HG03558 (cell line): ENCODE data around the gene SEZ6L.
"Not testable (repeated sequence)": the region's sequence is repeated elsewhere in the genome, so short reads cannot be mapped to it uniquely, and the experiment has no call there.

Experiments
- ATAC-seq: cut with Tn5 transposase; IDR thresholded peaks from one replicate; pipeline ENCODE4 v1.9.1; 2021; ENCODE audit warnings: moderate number of reproducible peaks; ENCODE audit not compliant: unreplicated experiment; ENCODE audit errors: extremely low read depth

The SEZ6L gene

DNA sequence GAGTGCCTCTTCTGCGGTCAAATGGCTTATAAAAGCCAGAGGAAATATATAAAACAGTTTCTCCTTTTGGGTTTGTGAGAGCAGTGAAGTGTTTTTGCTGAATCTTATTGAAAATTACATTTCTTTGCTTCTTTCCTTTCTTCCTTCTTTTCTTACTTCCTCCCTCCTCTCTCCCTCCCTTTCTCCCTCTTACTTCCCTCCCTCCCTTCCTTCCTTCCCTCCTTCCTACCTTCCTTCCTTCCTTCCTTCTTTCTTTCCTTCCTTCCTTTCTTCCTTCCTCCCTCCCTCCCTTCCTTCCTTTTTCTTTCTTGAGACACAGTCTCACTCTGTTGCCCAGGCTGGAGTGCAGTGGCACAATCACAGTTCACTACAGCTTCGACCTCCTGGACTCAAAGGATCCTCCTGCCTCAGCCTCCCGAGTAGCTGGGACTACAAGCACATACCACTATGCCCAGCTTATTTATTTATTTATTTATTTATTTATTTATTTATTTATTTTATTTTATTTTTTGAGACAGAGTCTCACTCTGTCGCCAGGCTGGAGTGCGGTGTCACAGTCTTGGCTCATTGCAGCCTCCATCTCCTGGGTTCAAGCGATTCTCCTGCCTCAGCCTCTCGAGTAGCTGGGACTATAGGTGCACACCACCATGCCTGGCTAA is 239.4 kb downstream of the SEZ6L start:
- not testable (repeated sequence) for ATAC-seq

DNA sequence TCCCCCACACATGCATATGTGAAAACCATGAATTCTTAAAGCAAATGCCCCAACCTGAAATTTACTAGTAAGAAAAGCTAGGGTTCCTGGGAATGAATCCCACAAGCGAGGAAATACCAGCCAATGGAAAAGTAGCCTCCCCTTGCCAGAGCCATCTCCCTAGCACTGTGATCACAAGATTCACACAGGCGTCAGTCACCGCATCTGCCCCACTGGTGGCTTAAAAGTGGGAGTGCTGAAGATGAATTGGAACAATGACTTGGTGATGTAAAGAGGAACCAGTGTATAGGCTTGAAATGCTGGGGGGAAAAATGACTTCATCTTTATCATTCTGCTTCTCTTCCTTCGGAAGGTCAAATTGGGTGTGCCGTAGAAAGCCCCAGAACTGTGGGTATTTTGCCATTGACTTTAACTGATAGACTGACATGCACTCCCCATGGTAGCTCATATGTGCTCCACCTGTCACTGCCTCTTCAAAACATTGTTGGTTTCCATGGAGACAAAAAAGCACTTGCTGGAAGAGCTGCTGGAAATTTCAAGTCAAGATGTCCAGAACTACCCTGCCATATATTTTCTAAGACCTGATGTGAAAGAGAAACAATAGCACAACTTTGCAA is 240.6 kb downstream of the SEZ6L start:
- ATAC-seq = no peak

DNA sequence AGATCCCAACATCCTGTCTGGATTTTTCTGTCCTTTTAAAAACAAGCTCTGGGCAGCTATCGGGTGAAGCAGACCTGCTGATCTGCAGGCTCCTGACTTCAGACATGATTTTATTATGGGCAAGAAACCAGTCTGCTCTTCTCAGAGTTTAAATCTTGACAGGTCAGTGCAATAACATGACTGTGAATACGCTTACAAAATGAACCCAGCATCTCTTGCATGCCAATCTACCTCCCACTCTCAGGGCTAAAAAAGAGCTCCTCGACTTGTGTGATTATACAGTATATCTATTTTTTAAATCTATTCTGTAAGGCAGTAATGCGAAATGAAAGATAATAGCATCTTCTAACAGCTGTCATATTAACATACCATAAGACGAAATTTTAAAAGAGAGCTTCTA is 241.1 kb downstream of the SEZ6L start:
- no peak for ATAC-seq

DNA sequence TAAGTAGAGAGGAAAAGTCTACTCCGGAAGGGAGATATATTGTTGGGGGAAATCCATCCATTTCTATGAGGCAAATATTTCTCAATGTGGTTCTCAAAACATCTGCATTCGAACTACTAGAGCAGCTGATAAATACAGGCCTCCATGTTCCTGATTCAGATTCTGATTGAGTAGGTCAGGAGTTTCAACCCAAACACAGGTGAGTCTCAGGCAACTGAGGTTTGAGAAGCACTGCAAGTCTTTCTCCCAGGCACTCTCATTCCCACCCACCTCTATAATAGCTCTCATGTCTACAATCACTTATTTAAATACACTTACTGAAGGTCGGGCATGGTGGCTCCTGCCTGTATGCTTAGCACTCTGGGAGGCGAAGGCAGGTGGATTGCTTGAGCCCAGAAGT is 245.1 kb downstream of the SEZ6L start:
- ATAC-seq = no peak

DNA sequence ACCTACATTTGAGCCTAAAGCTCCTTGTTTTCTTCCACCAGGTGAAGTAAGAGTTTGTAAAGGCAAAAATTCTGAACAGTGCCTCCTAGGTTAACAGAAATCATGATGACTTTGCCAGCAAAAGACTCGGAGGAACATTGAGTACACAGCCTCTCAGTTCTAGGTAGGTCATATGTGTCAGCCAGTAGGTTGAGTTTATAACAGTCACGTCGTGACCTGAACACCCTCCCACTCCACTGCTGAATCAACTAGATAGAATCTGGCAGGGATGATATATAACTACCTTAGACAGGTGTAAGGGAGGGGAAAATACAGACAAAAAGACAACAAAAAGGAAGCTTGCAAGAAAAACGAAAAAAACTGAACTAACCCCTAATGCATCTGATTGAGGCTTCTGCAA is 247.0 kb downstream of the SEZ6L start:
- ATAC-seq = no peak

DNA sequence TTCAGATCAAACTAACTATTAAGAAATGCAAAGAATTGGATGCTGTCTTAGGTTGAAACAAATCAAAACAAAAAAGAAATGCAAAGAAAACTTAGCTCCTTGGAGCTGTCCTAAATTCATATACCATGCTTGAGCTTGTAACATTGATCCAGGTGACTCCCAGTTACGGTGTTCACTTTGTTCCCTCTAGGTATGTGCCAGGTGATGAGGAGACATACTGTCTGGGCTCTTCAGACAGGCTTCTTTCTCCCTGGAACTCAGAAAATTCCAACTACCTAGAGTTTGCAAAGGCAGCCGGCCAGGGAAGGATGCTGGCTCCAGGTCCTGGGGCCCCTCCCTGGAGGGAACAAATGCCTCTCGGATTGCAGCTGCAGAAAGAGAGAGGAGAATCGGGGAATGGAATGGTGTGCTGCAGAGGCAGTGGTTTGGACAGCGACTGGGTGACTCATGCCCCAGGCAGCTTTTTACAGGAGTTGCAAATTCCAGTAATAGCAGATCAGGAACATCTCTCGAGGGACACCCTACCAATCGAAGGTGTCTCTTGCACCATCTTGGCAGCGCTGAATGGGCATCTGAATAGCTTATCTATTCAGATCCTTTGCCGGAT is 247.5 kb downstream of the SEZ6L start:
- ATAC-seq = no peak

DNA sequence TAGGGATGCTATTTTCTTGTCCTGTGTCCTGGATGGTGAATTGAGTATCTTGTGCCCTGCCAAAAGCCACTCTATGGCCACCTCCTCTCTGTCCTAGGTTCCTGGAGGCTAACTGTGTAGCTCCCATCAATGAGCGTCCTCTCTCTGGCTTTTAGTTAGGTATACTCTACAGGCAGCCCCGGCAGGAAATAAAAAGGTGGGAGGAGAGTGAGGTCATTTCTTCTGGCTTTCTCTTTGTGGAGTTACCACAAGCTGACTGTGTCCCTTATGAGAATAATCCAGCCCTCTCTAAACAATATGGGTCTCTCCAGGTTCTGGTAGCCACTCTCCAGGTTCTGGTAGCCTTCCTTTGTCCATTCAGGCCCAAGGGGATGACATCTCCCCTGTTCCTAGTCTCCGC is 248.1 kb downstream of the SEZ6L start:
- ATAC-seq = no peak

DNA sequence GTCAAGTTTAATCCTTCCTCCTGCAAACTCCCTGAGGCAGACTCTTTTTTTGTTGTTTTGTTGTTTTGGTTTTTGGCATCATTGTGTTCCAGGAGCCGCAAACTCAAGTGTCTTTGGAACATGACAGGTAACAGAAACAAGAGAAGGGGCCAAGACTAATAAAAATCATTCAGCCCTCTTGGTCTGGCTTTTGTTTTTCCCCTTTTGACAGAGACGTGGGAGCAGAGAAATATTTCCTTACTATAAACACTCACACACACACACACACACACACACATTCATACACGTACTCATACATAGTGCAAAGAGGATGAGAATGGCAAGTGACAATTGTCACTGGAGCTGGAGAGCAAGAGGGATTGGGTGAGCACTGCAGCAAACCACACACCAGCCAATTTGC is 249.4 kb downstream of the SEZ6L start:
- ATAC-seq = no peak

DNA sequence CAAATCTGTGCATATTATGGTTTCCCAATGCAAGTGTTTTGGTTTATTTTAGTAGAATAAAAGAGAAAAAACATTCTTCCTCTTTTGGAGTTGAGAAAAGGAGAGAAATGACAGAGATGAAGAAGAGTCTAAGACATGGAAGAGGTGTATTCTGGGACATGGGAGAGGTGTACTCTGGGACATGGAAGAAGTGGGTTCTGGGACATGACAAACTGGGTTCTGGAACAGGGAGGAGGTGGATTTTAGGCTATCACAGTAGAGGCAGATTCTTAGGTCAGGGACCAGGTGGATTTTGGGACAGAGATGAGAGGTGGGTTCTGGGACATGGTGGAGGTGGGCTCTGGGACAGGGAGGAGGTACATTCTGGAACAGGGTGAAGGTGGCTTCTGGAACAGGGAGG is 257.7 kb downstream of the SEZ6L start:
- no peak for ATAC-seq

DNA sequence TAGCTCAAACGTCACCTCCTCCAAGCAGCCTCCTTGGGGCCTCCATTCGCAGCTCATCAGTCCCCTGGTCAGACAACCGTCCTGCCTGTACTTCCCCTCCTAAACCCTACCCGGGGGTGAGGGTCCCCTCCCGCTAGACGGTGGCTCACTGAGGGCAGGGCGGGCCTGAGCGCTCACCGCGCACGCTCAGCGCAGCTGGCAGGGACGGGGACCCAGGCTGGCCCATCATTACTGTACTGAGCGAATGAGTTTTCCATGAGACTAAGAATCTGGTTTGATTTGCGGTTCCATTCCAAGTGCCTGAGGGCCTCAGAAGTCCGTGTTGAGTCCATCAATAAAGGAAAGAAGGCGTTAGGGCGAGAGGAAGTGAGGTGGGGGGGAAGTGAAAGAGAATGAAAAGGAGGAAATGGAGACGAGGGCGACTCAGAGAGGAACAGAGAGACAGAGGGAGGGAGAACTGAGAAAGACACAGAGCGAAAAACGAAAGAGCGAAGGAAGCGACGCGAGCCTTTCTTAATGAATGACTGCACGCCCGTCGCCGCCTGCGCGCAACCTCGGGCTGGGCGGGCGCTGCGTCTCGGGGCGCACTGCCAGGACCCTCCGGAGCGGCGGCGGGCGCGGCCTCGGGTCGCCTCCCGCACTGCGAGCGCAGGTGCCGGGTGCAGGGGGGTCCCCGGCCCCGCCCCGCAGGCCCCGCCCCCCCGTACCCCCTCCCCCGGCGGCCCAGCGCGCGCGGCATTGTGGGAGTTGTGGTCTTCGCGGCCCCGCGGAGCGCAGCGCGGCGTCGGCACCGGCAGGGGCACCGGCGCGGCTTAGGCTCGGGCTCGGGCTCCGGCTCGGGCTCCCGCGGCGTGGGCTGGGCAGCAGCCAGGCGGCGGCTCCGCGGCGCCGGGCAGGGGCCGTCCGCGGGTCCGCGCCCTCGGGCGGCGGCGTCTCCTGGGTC is 259.5 kb downstream of the SEZ6L start, which contains the start of gene ASPHD2:
TSS of gene ASPHD2 (plus strand) at position 746 of the 943 bp plus-strand sequence. CDS start 4,356 bp downstream, outside the sequence.
- ATAC-seq = no peak

DNA sequence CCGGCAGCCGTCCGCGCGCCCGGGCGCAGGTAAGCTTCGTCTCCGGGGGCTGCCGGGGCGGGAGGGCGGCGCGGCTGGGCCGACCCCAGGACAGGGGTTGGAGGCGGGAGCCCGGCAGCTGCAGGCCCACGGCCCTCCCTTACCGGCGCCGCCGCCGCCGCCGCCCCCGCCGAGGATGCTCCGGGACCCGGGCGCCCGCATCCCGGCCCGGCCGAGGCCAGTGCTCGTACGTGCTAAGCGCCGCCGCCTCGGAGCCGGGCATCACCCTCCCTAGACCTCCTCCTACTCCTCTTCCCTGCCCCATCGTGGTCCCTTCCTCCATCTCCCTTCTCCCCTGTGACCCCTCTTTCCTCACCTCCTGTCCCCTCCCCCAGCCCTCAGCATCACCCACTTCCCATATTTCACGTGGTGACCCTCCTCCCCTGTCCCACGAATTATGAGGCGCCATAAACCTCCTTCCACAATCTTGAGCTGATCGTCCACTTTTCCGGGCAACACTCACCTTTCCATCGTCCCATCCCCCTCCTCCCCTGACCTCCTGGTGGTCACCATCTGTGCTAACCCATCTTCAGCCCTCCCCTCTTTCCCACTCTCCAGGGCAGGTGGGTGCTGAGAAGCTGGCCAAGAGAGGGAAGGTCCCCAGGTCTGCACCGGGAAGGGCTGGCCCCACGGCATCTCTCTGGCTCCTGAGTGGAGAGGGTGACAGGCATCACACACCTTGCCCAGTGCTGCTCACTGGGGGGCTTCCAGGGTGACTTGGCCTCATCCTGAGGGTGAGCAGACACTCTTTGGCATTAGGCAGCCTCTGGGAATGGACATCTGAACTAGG is 260.4 kb downstream of the SEZ6L start:
- no peak for ATAC-seq

DNA sequence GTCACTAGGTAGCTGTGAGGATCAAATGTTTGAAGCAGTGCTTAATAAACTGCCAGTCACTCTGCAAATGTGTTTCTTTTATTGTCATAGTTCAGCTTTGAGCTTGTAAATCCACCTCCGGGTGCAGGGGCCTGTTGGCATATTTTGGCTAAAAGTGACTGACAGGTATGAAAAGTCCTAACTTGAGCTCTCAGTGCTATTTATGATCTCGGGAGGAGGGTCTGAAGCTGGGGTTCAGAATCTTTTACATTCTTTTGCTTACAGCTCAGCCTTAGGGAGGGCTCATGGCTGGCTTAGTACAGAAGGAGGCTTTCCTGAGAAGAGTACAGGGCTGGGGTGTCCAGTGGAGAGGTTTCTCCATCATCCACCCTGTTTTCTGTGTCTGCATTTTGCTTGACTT is 261.3 kb downstream of the SEZ6L start:
- ATAC-seq = no peak

DNA sequence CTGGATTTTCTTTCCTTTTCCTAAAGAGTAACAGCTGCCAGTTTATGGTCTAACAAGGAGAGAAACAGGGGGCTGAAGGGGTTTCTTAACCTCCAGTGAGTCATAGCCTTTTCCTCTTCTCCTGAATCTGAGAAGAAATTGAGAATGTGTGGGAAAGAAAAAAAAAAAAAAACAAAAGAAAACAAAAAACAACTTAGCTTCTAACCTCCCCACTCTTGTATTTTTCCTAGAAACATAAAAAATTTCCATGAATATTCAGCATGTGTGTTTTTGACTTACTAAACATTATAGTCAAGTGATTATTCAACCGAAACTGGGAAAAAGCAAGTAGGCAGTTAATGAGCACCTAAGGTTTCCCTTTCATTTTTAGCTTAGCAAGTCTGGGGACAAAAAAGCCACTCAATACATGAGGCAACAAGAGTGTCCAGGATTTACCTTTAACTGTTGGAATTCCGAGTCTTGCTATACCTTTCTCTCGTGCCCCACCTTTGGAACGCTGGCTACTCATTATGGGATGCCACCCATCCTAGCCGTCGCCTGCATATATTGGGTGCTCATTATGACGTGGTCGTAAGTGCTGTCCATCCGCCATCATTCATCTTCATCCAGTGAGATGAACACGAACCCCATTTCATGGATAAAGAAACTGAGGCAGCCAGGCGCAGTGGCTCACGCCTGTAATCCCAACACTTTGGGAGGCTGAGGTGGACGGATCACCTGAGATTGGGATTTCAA is 262.2 kb downstream of the SEZ6L start:
- no peak for ATAC-seq

DNA sequence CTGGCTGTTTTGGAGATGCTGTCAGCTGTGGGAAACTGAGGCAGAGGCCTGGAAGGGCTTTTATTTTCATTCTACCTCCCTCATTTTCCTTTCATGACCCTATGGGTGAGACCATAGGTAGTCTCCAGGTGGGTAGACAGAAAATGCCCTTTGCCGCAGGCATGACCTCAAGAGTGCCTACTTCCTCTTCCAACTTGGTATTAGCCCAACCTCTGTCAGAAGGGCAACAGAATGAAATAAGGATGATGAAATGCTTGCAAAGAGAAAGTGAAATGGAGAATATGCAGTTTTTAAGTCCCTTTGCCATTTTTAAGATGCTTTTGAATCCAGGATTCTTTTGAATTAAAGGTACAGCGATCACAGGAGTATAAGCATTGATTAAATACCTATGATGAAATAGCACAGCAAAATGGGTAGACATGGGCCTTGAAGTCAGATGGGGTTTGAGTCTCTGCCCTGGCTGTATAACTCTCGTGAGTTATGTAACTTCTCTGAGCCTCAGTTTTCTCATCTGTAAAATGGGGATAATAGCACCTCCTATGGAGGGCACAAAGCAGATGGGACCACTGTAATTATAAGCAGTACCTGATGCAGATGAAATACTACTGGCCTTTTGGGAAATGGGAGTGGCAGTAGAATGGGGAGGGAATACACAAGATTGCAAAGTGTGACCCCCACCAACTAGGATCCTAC is 263.5 kb downstream of the SEZ6L start:
- no peak for ATAC-seq
